SJCRH30 (cell line): ENCODE data around the gene ERMARD. TPM values are rescaled to one million over a fixed set of nuclear protein-coding genes. Genes with fewer than 3 reads are reported as not detected.

Experiments
- DNase-seq, 2 experiments: peaks; one replicate each; pipeline ENCODE4 v3.0.0-alpha.2; 2015 to 2020
- H3K27ac ChIP-seq: fragments of 250-450 bp; sonication (Bioruptor Pico); 2 replicates; pipeline ENCODE4 v1.5.1; 2020; ENCODE audit warnings: mild to moderate bottlenecking, moderate library complexity
- H3K27me3 ChIP-seq: fragments of 250-450 bp; sonication (Bioruptor Pico); 2 replicates; pipeline ENCODE4 v1.5.1; 2020; ENCODE audit warnings: mild to moderate bottlenecking, moderate library complexity
- H3K36me3 ChIP-seq: fragments of 250-450 bp; sonication (Bioruptor Pico); 2 replicates; pipeline ENCODE4 v1.5.1; 2020; ENCODE audit warnings: mild to moderate bottlenecking, moderate library complexity
- H3K4me1 ChIP-seq: fragments of 250-450 bp; sonication (Bioruptor Pico); 2 replicates; pipeline ENCODE4 v1.5.1; 2020; ENCODE audit warnings: mild to moderate bottlenecking, moderate library complexity
- H3K4me3 ChIP-seq: fragments of 250-450 bp; sonication (Bioruptor Pico); 2 replicates; pipeline ENCODE4 v1.5.1; 2020; ENCODE audit warnings: mild to moderate bottlenecking, moderate library complexity
- H3K9me3 ChIP-seq: fragments of 250-450 bp; sonication (Bioruptor Pico); replicated peaks from 2 replicates; pipeline ENCODE4 v1.5.1; 2020; ENCODE audit warnings: mild to moderate bottlenecking, moderate library complexity
- total RNA-seq: library from RNA; depleted of rRNA; stranded (reverse); fragments of >200 nt; shearing (Covaris generic); gene quantifications from 2 replicates; pipeline ENCODE4 v1.2.3, GENCODE V29; 2014

ERMARD gene
- total RNA-seq, 1 experiment from 2014 or later, result 24.6 TPM

DNA sequence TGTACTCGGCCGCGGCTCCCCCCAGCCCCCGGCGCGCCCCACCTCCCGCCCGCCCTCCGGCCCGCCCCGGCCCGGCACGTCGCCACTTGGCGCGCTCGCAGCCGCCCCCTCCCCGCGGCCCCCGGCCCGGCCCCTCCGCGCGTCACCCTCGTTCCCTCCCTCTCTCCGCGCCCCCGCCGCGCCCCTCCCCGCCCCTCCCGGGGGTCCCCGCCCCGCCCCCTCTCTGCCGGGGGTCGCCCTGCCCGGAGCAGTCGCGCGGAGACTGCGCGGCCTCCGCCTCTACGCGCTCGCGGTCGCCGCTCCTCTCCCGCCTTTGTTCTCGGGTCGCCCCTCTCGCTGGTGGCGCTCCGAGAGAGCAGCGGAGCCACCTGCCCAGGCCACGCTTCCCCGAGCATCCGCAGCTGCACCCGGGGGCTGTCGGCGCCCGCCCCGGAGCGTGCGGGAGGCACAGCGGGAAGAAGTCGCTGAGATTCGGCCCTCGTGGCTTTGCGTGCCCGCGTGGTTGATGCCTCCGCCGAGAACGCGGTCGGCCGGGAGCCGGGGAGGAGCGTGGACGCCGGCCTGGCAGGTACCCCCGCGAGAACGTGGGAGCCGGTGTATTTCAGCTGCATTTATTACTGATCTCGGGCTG lies 26.8 kb upstream of the ERMARD start, which contains the start of gene PHF10:
PHF10 (minus strand) TSS at position 7 of the 631 bp plus-strand sequence. CDS start 569 bp downstream, outside the sequence.
- H3K27me3 ChIP-seq, result no peaks in the 10 kb centered on the region
- peak; percentile 71 for DNase-seq
- peak within 1 kb of the TSS; percentile 86 for H3K27ac ChIP-seq

DNA sequence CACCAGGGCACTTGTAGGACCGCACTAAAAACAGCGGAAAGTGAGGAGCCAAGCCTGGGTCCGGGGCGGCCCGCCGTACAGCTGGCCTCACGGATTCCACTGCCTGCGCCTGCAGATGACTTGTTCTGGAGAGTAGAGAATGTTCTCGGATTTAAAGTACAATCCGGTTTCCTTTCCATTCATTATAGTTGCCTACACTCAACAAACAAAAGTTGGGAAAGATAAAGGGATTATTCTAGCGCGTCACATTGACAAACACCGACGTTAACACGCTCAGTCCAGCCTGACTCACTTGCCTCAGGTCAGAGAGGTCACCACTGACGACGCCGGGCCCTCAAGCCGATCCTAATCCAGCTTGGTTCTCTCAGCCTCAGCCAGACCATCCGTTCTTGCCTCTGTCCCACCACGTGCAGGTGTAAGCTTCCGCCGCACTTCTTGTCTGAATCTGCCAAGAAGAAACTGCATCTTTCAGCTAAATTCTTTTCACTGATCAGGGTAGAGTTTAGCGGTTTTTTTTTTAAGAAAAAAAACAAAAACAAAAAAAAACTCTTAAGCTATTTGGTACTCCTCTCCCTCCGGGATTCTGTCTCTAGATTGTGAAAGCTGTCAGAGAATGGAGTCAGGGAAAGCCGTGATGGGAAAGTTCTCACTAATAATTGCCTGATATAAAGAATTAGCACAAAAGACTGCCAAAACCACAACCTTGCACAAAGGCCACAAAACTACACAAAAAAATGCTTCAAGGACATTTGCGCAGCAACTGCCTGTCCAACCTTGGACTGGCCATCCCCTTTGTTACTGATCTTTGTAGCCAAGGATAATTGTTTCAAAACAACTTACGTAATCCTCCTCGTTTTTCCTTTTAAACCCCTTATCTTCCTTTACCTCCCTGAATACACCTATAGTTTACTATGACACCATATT lies 26.0 kb upstream of the ERMARD start:
- Histone ChIP-seq H3K36me3 (peaks cover 10% of the 10 kb centered on the region), H3K27me3 (no peaks in the 10 kb centered on the region), H3K27ac (peak overlapping the region; percentile 86), H3K9me3 (no peaks in the 10 kb centered on the region), H3K4me3 (peak overlapping the region; percentile 93), H3K4me1 (peaks cover 7% of the 10 kb centered on the region; the same call in 1 of the 2 replicates)
- DNase-seq, result peak in 1 of 2 experiments; percentile 54

More for the DNA sequence above, 26.8 kb upstream of the ERMARD start, which contains the start of gene PHF10:
- Histone ChIP-seq H3K36me3 (peaks cover 11% of the 10 kb centered on the region), H3K9me3 (no peaks in the 10 kb centered on the region), H3K4me3 (peak within 1 kb of the TSS; percentile 93), H3K4me1 (peaks cover 7% of the 10 kb centered on the region)

DNA sequence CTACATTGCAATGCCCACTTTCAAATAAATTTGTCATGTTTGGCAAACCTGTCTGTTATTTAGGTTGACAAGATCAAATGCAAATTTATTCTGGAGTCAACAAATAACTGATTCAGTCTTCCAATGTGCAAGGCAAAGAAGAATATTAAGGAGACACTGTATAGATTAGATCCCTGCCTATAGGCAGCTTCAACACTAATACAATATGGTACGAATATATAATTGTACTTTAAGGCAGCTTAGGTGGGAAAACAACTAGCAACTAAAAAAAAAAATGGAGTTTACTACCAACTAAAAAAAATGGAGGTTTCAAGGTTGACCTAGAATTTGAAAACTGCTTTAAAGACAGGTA lies 25.4 kb upstream of the ERMARD start:
- H3K36me3 ChIP-seq, result peaks cover 3% of the 10 kb centered on the region; the same call in 1 of the 2 replicates
- H3K4me3 ChIP-seq, result no peak overlapping the region
- DNase-seq, result no peak
- peaks cover 7% of the 10 kb centered on the region; the same call in 1 of the 2 replicates for H3K4me1 ChIP-seq
- H3K27ac ChIP-seq, result no peak overlapping the region
- no peaks in the 10 kb centered on the region for H3K9me3 ChIP-seq
- no peaks in the 10 kb centered on the region for H3K27me3 ChIP-seq

DNA sequence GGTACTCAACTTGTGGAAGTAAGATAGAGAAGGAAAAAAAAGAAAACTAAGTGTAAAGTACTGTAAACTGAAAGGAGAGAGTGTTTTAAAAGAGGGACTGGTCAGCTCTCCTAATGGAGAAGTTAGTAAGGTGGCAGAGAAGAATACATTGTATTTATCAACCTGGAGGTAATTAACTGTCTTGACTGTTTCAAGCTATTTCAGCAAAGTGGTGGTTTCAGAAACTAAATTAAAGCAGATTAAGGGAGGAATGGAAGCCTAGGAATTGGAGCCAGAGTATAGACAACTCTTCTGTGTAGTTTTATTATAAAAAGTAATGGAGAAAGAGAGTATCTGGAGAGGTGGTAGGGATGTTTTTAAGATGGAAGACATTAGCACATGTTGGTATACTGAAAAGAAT lies 24.5 kb upstream of the ERMARD start:
- Histone ChIP-seq H3K27me3 (no peaks in the 10 kb centered on the region), H3K36me3 (no peaks in the 10 kb centered on the region), H3K27ac (no peak overlapping the region), H3K4me1 (peaks cover 4% of the 10 kb centered on the region; the same call in 1 of the 2 replicates), H3K4me3 (no peak overlapping the region), H3K9me3 (no peaks in the 10 kb centered on the region)
- DNase-seq, result no peak

DNA sequence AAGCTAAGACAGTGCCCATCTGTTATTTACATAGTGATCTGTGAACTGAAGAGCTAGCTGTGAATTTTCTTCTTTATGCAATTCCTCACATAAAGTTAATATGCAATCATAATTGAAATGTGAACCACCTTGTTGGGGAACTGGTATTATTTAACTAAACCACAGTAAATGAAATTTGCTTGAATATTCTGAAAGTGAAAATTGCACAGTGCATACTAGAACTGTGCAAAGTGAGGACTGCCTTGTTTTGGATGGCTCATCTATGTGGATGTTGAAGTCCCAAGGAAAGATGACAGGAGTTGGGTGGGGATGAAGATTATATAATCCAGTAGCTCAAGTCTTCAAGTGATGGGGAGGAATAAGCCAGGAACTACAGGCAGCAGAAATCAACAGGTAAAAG lies 21.5 kb upstream of the ERMARD start:
- no peak for DNase-seq
- Histone ChIP-seq H3K36me3 (no peaks in the 10 kb centered on the region), H3K4me1 (no peaks in the 10 kb centered on the region), H3K27me3 (no peaks in the 10 kb centered on the region; the same call in 1 of the 2 replicates), H3K27ac (no peak overlapping the region), H3K4me3 (no peak overlapping the region), H3K9me3 (peaks cover 6% of the 10 kb centered on the region)

DNA sequence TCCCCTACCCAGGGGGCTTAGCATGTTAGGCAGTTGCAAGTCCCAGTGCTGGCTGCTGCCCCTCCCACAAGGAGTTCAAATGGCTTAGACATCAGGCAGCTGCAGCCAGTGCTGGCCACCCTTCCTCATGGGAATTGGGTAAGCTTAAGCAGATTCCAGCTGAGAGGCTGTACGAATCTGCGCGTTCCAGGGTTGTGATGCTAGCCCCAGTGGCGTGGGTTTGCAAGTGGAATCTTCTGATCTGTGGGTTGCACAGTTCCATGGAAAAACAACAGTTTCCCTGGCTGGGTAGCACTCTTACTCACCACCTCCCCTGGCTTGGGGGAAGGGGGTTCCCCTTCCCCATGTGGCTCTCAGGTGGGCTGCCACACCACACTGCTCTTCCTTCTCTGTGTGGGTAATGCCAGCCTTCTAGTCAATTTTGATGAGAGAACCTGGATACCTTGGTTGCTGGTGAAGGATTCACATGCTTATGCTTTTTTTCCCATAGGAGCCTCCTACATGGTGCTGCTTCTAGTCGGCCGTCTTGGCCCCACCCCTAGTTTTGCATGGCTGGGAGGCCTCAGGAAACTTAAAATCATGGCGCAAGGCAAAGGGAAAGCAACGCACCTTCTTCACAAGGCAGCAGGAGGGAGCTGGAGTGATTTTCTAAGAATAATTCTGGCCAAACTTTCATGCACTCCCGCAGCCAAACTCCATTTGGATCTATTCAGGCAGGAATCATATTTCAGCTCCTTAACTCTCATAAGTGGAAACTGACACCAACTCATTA lies 13.0 kb upstream of the ERMARD start:
- Histone ChIP-seq H3K27ac (no peak overlapping the region), H3K4me1 (no peaks in the 10 kb centered on the region; the same call in none of the 2 replicates), H3K36me3 (no peaks in the 10 kb centered on the region), H3K4me3 (peak overlapping the region; percentile 21), H3K9me3 (peaks cover 5% of the 10 kb centered on the region), H3K27me3 (no peaks in the 10 kb centered on the region; the same call in 1 of the 2 replicates)
- peak; percentile 78 for DNase-seq

DNA sequence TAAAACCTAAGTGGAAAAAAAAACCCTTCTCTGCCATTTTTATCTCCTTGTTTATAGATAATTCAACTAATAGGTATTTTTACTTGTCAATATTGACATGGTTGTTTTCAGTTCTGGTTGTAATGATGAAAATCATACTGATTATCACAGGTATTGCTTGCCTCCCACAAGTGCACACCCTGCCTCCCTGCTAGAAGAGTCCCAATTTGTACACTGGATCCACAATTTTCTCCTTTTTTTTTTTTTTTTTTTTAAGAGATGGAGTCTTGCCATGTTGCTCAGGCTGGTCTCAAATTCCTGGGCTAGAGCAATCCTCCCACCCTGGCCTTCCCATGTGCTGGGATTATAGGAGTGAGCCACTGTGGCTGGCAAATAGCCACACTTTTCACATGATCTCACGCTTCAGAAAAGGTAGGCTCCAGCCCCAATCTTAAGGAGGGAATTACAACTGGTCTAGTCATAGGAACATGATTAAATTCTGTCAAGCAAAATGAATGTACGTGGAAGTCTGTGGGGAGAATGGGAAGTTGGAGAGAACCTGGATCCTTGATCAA lies 12.4 kb upstream of the ERMARD start:
- H3K36me3 ChIP-seq, result no peaks in the 10 kb centered on the region
- DNase-seq, result peak in 1 of 2 experiments; percentile 33

DNA sequence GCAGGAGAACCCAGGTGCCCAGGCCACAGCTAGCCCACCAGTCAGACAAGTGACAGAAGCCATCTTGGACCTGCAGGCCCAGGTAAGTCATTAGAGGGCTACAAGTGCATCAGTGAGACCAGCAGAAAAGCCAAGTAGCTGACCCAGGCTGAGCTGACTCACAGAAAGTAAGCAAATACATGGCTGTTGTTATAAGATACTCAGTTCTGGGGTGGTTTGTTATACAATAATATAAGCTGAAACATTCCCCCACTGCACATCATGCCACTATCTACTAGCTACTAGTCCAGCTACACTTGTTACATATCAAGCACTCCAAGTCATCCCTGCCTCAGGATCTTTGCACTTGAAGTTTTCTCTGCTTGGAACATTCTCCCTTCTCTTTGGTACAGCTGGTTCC lies 10.1 kb upstream of the ERMARD start:
- Histone ChIP-seq H3K4me1 (no peaks in the 10 kb centered on the region; the same call in none of the 2 replicates), H3K36me3 (no peaks in the 10 kb centered on the region), H3K9me3 (no peaks in the 10 kb centered on the region; the same call in 1 of the 2 replicates), H3K27me3 (no peaks in the 10 kb centered on the region), H3K4me3 (no peak overlapping the region), H3K27ac (no peak overlapping the region)
- no peak for DNase-seq

More for the DNA sequence above, 12.4 kb upstream of the ERMARD start:
- Histone ChIP-seq H3K9me3 (no peaks in the 10 kb centered on the region; the same call in 1 of the 2 replicates), H3K4me3 (no peak overlapping the region), H3K4me1 (no peaks in the 10 kb centered on the region; the same call in none of the 2 replicates), H3K27me3 (no peaks in the 10 kb centered on the region; the same call in 1 of the 2 replicates), H3K27ac (no peak overlapping the region)

DNA sequence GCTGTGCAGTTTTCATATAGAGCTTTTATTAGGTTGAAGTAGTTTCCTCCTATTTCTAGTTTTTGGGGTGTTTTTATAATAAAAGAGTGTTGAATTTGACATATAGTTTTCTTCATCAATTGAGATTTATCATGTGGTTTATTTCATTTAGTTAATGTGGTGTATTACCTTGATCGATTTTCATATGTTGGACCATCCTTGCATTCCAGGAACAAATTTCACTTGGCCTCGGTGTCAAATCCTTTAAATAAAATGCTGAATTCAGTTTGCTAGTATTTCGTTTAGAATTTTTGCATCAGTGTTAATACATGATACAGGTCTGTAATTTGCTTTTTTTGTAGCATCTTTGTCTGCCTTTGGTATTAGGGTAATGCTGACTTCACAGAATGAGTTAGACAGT lies 6.0 kb upstream of the ERMARD start:
- H3K4me3 ChIP-seq, result no peak overlapping the region
- no peak for DNase-seq

DNA sequence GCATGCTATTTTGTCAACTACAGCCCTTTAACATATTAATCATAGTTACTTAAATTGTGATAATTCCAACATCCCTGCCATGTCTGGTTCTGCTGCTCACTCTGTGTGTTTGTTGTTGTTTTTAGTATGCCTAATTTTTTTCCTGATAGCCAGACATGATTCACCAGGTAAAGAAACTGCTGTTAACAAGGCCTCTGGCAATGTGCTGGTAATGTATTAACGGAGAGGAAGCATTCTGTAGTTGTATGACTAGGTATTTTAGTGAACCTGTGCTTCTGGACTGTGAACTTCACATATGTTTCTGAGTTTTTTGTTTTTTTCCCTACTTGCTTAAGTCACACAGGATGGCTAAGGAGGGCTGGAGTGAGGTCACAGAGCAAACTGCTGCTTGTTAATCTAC lies 4.9 kb upstream of the ERMARD start:
- no peaks in the 10 kb centered on the region for H3K4me1 ChIP-seq
- H3K27ac ChIP-seq, result no peak overlapping the region
- DNase-seq, result no peak
- H3K27me3 ChIP-seq, result no peaks in the 10 kb centered on the region
- H3K36me3 ChIP-seq, result no peaks in the 10 kb centered on the region
- no peak overlapping the region for H3K4me3 ChIP-seq
- no peaks in the 10 kb centered on the region for H3K9me3 ChIP-seq

More for the DNA sequence above, 6.0 kb upstream of the ERMARD start:
- Histone ChIP-seq H3K4me1 (no peaks in the 10 kb centered on the region), H3K27ac (no peak overlapping the region), H3K9me3 (no peaks in the 10 kb centered on the region), H3K36me3 (no peaks in the 10 kb centered on the region), H3K27me3 (no peaks in the 10 kb centered on the region)

DNA sequence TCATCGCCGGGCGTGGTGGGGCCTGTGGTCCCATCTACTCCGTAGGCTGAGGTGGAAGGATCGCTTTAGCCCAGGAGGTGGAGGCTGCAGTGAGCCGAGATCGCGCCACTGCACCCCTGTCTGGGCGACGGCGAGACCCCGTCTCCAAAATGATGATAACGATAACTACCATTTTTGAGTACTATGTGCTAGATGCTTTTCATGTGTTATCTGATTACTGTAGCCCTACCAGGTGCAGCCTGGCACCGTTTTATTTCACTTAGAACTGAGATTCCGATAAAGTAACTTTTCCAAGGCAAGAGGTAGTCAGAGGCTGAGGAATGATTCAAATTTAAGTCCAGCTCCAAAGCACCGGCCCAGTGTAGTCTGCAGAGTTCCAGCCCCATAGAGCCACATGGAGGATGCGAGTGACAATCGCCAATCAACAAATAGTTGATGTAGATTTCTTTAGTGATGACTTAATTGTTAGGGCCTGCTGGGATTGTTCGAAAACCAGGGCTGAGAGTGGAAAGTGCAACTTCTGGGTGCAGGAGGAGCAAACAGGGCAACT lies 727 bp downstream of the ERMARD start:
- Histone ChIP-seq H3K9me3 (no peaks in the 10 kb centered on the region), H3K36me3 (no peaks in the 10 kb centered on the region), H3K4me1 (no peaks in the 10 kb centered on the region), H3K27ac (peak overlapping the region; percentile 92), H3K27me3 (no peaks in the 10 kb centered on the region), H3K4me3 (peak overlapping the region; percentile 94)
- DNase-seq, result peak in 1 of 2 experiments; percentile 54

DNA sequence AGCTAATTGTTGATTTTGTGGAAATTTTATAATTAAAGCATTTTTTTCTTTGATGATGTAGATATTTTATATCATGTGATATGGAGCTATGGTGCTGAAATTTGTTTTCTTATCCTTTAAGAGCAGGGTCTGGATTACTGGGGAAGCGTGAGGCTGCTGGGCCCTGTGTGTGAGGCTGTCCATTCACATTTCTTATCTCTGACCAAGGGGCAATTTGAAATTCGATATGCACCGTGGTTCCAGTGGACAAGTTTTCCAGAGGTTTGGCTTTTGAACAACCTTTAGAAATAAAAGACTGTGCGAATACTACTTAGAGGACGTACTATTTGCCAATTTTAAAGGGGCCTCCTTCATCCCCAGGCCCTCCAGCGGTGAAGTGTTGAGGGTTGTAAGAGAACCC lies 3.7 kb downstream of the ERMARD start:
- H3K4me3 ChIP-seq, result no peak overlapping the region
- no peak for DNase-seq
- no peaks in the 10 kb centered on the region for H3K27me3 ChIP-seq
- H3K27ac ChIP-seq, result no peak overlapping the region
- H3K36me3 ChIP-seq, result no peaks in the 10 kb centered on the region; the same call in none of the 2 replicates
- H3K4me1 ChIP-seq, result no peaks in the 10 kb centered on the region
- H3K9me3 ChIP-seq, result no peaks in the 10 kb centered on the region

DNA sequence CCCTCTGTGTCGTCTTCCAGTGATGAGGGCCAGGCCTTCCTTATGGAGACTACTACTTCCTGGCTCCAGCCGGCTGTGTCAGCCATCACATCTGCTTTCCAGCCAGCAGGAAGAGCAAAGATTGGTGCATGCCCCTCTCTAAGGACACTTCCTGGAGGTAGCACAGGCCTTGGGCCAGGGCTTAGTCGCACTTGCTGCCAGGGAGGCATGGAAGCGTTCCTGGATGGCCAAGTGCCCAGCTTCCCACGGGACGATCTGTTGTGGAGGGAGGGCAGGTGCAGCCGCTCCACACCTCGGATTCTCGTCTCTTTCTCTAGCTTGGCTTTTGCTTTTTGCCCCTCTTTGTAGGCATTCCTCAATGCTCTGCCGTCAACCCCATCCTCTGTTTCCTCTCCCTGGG lies 11.9 kb downstream of the ERMARD start:
- H3K4me1 ChIP-seq, result no peaks in the 10 kb centered on the region
- peaks cover 3% of the 10 kb centered on the region for H3K36me3 ChIP-seq
- H3K27me3 ChIP-seq, result no peaks in the 10 kb centered on the region
- H3K9me3 ChIP-seq, result no peaks in the 10 kb centered on the region
- no peak overlapping the region for H3K27ac ChIP-seq
- H3K4me3 ChIP-seq, result no peak overlapping the region
- DNase-seq, result no peak

DNA sequence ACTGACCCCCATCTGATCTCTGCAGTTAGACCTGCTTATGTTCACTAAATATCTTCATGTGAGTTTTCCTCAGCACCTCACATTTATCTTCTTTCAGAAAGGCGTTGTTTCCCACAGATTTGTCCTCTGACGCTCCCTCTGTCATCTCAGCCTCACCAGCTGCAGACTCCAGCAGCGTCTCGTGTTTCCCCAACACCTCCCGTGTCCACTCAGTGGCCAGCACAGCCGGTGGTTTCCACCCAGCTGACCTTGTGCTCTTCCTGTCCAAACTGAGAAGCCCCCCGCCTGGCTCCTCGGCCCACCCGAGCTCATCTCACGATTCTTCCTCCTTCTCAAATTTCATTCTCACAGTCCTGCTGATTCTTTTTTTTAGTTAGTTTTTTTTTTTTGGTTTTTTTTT lies 12.5 kb downstream of the ERMARD start:
- DNase-seq, result no peak
- Histone ChIP-seq H3K4me1 (no peaks in the 10 kb centered on the region), H3K9me3 (no peaks in the 10 kb centered on the region), H3K27ac (no peak overlapping the region), H3K27me3 (no peaks in the 10 kb centered on the region), H3K4me3 (no peak overlapping the region), H3K36me3 (peaks cover 3% of the 10 kb centered on the region)
